H9 (cell line): ENCODE measurements around the gene PTPRK. TPM values are rescaled to one million over a fixed set of nuclear protein-coding genes. Genes with fewer than 3 reads are reported as not detected.

Experiments used
- DNase-seq: peaks from one replicate; pipeline ENCODE4 v3.0.0-alpha.2; 2017
- H2AFZ ChIP-seq: one replicate; pipeline ENCODE4 v1.6.1; 2013; ENCODE audit warnings: mild to moderate bottlenecking, low read length, control low read depth, moderate library complexity
- H2AK5ac ChIP-seq: 2 replicates; pipeline ENCODE4 v1.6.1; 2013; ENCODE audit warnings: low read length, control low read depth, mixed read lengths; ENCODE audit not compliant: insufficient read length
- H2BK120ac ChIP-seq: one replicate; pipeline ENCODE4 v1.6.1; 2013; ENCODE audit warnings: low read depth, mild to moderate bottlenecking, low read length, control low read depth, inconsistent platforms; ENCODE audit not compliant: poor library complexity, severe bottlenecking
- H2BK12ac ChIP-seq: 2 replicates; pipeline ENCODE4 v1.6.1; 2013; ENCODE audit warnings: low read length, control low read depth, mixed read lengths, low read depth; ENCODE audit not compliant: insufficient read length
- H2BK15ac ChIP-seq: 2 replicates; pipeline ENCODE4 v1.6.1; 2013; ENCODE audit warnings: low read depth, low read length, control low read depth
- H2BK20ac ChIP-seq: one replicate; pipeline ENCODE4 v1.6.1; 2013; ENCODE audit warnings: low read depth, mild to moderate bottlenecking, low read length, control low read depth, inconsistent platforms; ENCODE audit not compliant: poor library complexity, severe bottlenecking
- H2BK5ac ChIP-seq: 2 replicates; pipeline ENCODE4 v1.6.1; 2013; ENCODE audit warnings: low read length, control low read depth, mixed read lengths; ENCODE audit not compliant: insufficient read length
- H3K14ac ChIP-seq: 2 replicates; pipeline ENCODE4 v1.6.1; 2013; ENCODE audit warnings: low read length, control low read depth; ENCODE audit not compliant: insufficient read depth
- H3K18ac ChIP-seq: 2 replicates; pipeline ENCODE4 v1.6.1; 2013; ENCODE audit warnings: low read depth, mild to moderate bottlenecking, mixed read lengths, low read length, control low read depth; ENCODE audit not compliant: insufficient read length
- H3K23ac ChIP-seq: 2 replicates; pipeline ENCODE4 v1.6.1; 2013; ENCODE audit warnings: low read length, control low read depth, mixed read lengths, low read depth; ENCODE audit not compliant: insufficient read length
- H3K23me2 ChIP-seq: 2 replicates; pipeline ENCODE4 v1.6.1; 2013; ENCODE audit warnings: low read depth, mild to moderate bottlenecking, mixed read lengths, low read length, control low read depth; ENCODE audit not compliant: insufficient read length, poor library complexity, severe bottlenecking
- H3K27ac ChIP-seq: 2 replicates; pipeline ENCODE4 v1.5.1; 2013; ENCODE audit warnings: low read length, control low read depth, mixed read lengths, low read depth; ENCODE audit not compliant: insufficient read length
- H3K27me3 ChIP-seq: 2 replicates; pipeline ENCODE4 v1.6.1; 2013; ENCODE audit warnings: low read length, control low read depth, inconsistent platforms; ENCODE audit not compliant: insufficient read depth
- H3K4ac ChIP-seq: 2 replicates; pipeline ENCODE4 v1.6.1; 2013; ENCODE audit warnings: low read depth, mild to moderate bottlenecking, control low read depth, inconsistent platforms, low read length, moderate library complexity
- H3K4me1 ChIP-seq: 2 replicates; pipeline ENCODE4 v1.6.1; 2013; ENCODE audit warnings: low read length, control low read depth, inconsistent platforms; ENCODE audit not compliant: insufficient read depth
- H3K4me2 ChIP-seq: 2 replicates; pipeline ENCODE4 v1.6.1; 2013; ENCODE audit warnings: low read length, control low read depth, mixed read lengths; ENCODE audit not compliant: insufficient read length, insufficient read depth
- H3K56ac ChIP-seq: 2 replicates; pipeline ENCODE4 v1.6.1; 2013; ENCODE audit warnings: low read depth, mild to moderate bottlenecking, mixed read lengths, low read length, control low read depth; ENCODE audit not compliant: insufficient read length
- H3K79me1 ChIP-seq: 2 replicates; pipeline ENCODE4 v1.6.1; 2013; ENCODE audit warnings: low read depth, mild to moderate bottlenecking, moderate library complexity, low read length, control low read depth, inconsistent platforms; ENCODE audit not compliant: insufficient read depth, poor library complexity, severe bottlenecking
- H3K79me2 ChIP-seq: 2 replicates; pipeline ENCODE4 v1.6.1; 2013; ENCODE audit warnings: low read length, control low read depth, inconsistent platforms; ENCODE audit not compliant: insufficient read depth
- H3K9ac ChIP-seq: 2 replicates; pipeline ENCODE4 v1.6.1; 2013; ENCODE audit warnings: low read length, control low read depth, mixed read lengths; ENCODE audit not compliant: insufficient read length; ENCODE audit errors: extremely low read depth
- H3K9me3 ChIP-seq: one replicate; pipeline ENCODE4 v1.6.1; 2013; ENCODE audit warnings: low read depth, low read length, inconsistent platforms; ENCODE audit not compliant: control insufficient read depth
- H3T11ph ChIP-seq: one replicate; pipeline ENCODE4 v1.6.1; 2013; ENCODE audit warnings: mild to moderate bottlenecking, low read length, control low read depth, inconsistent platforms
- H4K20me1 ChIP-seq: one replicate; pipeline ENCODE4 v1.6.1; 2013; ENCODE audit not compliant: control insufficient read depth, insufficient read length, insufficient read depth
- H4K5ac ChIP-seq: 2 replicates; pipeline ENCODE4 v1.6.1; 2013; ENCODE audit warnings: low read depth, mild to moderate bottlenecking, mixed read lengths, low read length, control low read depth; ENCODE audit not compliant: insufficient read length
- H4K8ac ChIP-seq: replicated peaks from 2 replicates; pipeline ENCODE4 v1.6.1; 2013; ENCODE audit warnings: low read length, control low read depth, mixed read lengths, low read depth; ENCODE audit not compliant: insufficient read length
- H4K91ac ChIP-seq: 2 replicates; pipeline ENCODE4 v1.6.1; 2013; ENCODE audit warnings: low read depth, mild to moderate bottlenecking, moderate library complexity, mixed read lengths, low read length, control low read depth; ENCODE audit not compliant: insufficient read length
- H3K27ac Mint-ChIP-seq, 3 experiments: 2 replicates in 2 of 3; 3 replicates in 1 of 3; pipeline ENCODE4 v1.8.0; 2020 to 2021; ENCODE audit warnings: mixed read lengths in 3 of 3, mild to moderate bottlenecking in 1 of 3, moderate library complexity in 1 of 3
- H3K27me3 Mint-ChIP-seq: 2 replicates; pipeline ENCODE4 v1.8.0; 2021; ENCODE audit warnings: low read depth, mild to moderate bottlenecking, moderate library complexity, mixed read lengths
- H3K36me3 Mint-ChIP-seq, 3 experiments: 2 replicates in 2 of 3; 3 replicates in 1 of 3; pipeline ENCODE4 v1.8.0; 2020 to 2021; ENCODE audit warnings: low read depth in 3 of 3, mixed read lengths in 3 of 3; ENCODE audit not compliant: insufficient read depth in 1 of 3
- H3K4me1 Mint-ChIP-seq, 2 experiments: 2 replicates each; pipeline ENCODE4 v1.8.0; 2020; ENCODE audit warnings: mixed read lengths in 2 of 2
- H3K4me3 Mint-ChIP-seq, 2 experiments: 2 replicates in 1 of 2; 3 replicates in 1 of 2; pipeline ENCODE4 v1.8.0; 2020 to 2021; ENCODE audit warnings: mild to moderate bottlenecking in 2 of 2, mixed read lengths in 2 of 2, moderate library complexity in 1 of 2
- H3K9me3 Mint-ChIP-seq, 2 experiments: 2 replicates in 1 of 2; 3 replicates in 1 of 2; pipeline ENCODE4 v1.8.0; 2020; ENCODE audit warnings: mild to moderate bottlenecking in 2 of 2, mixed read lengths in 2 of 2, moderate library complexity in 1 of 2
- CTCF ChIP-seq: fragments of 200-600 bp; sonication (generic); conservative IDR thresholded peaks from 3 replicates; pipeline ENCODE4 v1.8.0; 2021; ENCODE audit warnings: antibody characterized with exemption, mild to moderate bottlenecking
- WGBS: extraction: QIAGEN DNeasy Blood & Tissue Kit; methylation state at CpG from one replicate; pipeline ENCODE4 v1.1.7; 2013; ENCODE audit warnings: missing lambda C conversion rate, low lambda C conversion rate, mixed read lengths; ENCODE audit not compliant: insufficient read length; ENCODE audit errors: extremely low coverage; 5-methylcytosine and 5-hydroxymethylcytosine counted together
- total RNA-seq: library from RNA; stranded (reverse); gene quantifications from 2 replicates; pipeline ENCODE4 v1.2.1, GENCODE V29; 2021

The PTPRK gene
- total RNA-seq, 1 experiment from 2014 or later = 47.9 TPM

GRCh38 chr6:127976111-127976510, 544.3 kb downstream of the PTPRK start:
- H3K4me3 Mint-ChIP-seq = no peak overlapping the region
- Histone ChIP-seq H3K79me1 (no peaks in the 10 kb centered on the region), H2BK15ac (no peak overlapping the region), H4K8ac (no peak overlapping the region), H2BK20ac (no peak overlapping the region), H3K4me2 (no peak overlapping the region), H4K91ac (no peak overlapping the region), H2BK12ac (no peak overlapping the region), H4K5ac (no peak overlapping the region), H3K9ac (no peak overlapping the region), H3K14ac (no peak overlapping the region), H2BK120ac (no peak overlapping the region), H3K27ac (no peak overlapping the region), H3K4me1 (no peaks in the 10 kb centered on the region), H3T11ph (no peak overlapping the region), H2BK5ac (no peak overlapping the region), H3K4ac (no peak overlapping the region), H3K23ac (no peak overlapping the region), H3K56ac (no peak overlapping the region), H2AFZ (no peak overlapping the region), H3K9me3 (no peaks in the 10 kb centered on the region), H3K79me2 (no peaks in the 10 kb centered on the region), H3K18ac (no peak overlapping the region), H3K27me3 (no peaks in the 10 kb centered on the region), H3K23me2 (no peaks in the 10 kb centered on the region), H4K20me1 (no peaks in the 10 kb centered on the region), H2AK5ac (no peak overlapping the region)
- peak overlapping the region in 1 of 3 experiments; percentile 70; a peak in 1 of 7 replicates for H3K27ac Mint-ChIP-seq
- H3K27me3 Mint-ChIP-seq = no peaks in the 10 kb centered on the region
- H3K36me3 Mint-ChIP-seq = peaks cover 6 to 31% (median 20%) of the 10 kb centered on the region in 3 experiments; a peak in 6 of 7 replicates
- no peak for TF ChIP-seq CTCF
- no peaks in the 10 kb centered on the region for H3K9me3 Mint-ChIP-seq
- no CpG with 5 or more reads among the region's 3 CpGs for WGBS
- H3K4me1 Mint-ChIP-seq = peaks cover 4% of the 10 kb centered on the region in 2 experiments
- no peak for DNase-seq
